Hepatocyte (in vitro differentiated cells): ENCODE data around the gene WDR62. TPM values are rescaled to one million over a fixed set of nuclear protein-coding genes. Genes with fewer than 3 reads are reported as not detected.
"Not testable (repeated sequence)": the region's sequence is repeated elsewhere in the genome, so short reads cannot be mapped to it uniquely, and the experiment has no call there.

Experiments
- DNase-seq: peaks from one replicate; pipeline ENCODE4 v3.0.0-alpha.2; 2016; ENCODE audit warnings: low spot score
- H2AFZ ChIP-seq: fragments of 200-600 bp; sonication (generic); 2 replicates; pipeline ENCODE4 v1.6.0; 2016; ENCODE audit warnings: antibody characterized with exemption, mild to moderate bottlenecking
- H3K27ac ChIP-seq: fragments of 200-600 bp; sonication (generic); 2 replicates; pipeline ENCODE4 v1.5.1; 2016; ENCODE audit warnings: mild to moderate bottlenecking
- H3K27me3 ChIP-seq: fragments of 200-600 bp; sonication (generic); 2 replicates; pipeline ENCODE4 v1.6.1; 2016
- H3K36me3 ChIP-seq: fragments of 200-600 bp; sonication (generic); replicated peaks from 2 replicates; pipeline ENCODE4 v1.5.1; 2016; ENCODE audit warnings: low read depth; ENCODE audit not compliant: insufficient read depth
- H3K4me1 ChIP-seq: fragments of 200-600 bp; sonication (generic); 2 replicates; pipeline ENCODE4 v1.5.1; 2016; ENCODE audit warnings: mild to moderate bottlenecking, moderate library complexity; ENCODE audit not compliant: insufficient read depth
- H3K4me2 ChIP-seq: fragments of 200-600 bp; sonication (generic); 2 replicates; pipeline ENCODE4 v1.6.0; 2016
- H3K4me3 ChIP-seq: fragments of 200-600 bp; sonication (generic); 2 replicates; pipeline ENCODE4 v1.5.1; 2016; ENCODE audit warnings: mild to moderate bottlenecking
- H3K79me2 ChIP-seq: fragments of 200-600 bp; sonication (generic); 2 replicates; pipeline ENCODE4 v1.6.0; 2017; ENCODE audit warnings: mild to moderate bottlenecking
- H3K9me2 ChIP-seq: fragments of 200-600 bp; sonication (generic); replicated peaks from 2 replicates; pipeline ENCODE4 v1.6.0; 2017; ENCODE audit warnings: mild to moderate bottlenecking; ENCODE audit not compliant: insufficient read depth
- H3K9me3 ChIP-seq: fragments of 200-600 bp; sonication (generic); 2 replicates; pipeline ENCODE4 v1.5.1; 2016; ENCODE audit warnings: low read depth, mild to moderate bottlenecking
- H4K20me1 ChIP-seq: fragments of 200-600 bp; sonication (generic); 2 replicates; pipeline ENCODE4 v1.6.0; 2016; ENCODE audit warnings: mild to moderate bottlenecking; ENCODE audit not compliant: insufficient read depth, poor library complexity, severe bottlenecking
- EZH2 ChIP-seq: fragments of 200-600 bp; sonication (generic); IDR thresholded peaks from 2 replicates; pipeline ENCODE4 v1.6.1; 2016; ENCODE audit warnings: antibody characterized with exemption, mild to moderate bottlenecking, borderline replicate concordance
- EZH2phosphoT487 ChIP-seq: fragments of 200-600 bp; sonication (generic); IDR thresholded peaks from one replicate; pipeline ENCODE4 v1.6.1; 2018; ENCODE audit warnings: antibody characterized with exemption, mild to moderate bottlenecking, low read depth, moderate library complexity; ENCODE audit not compliant: unreplicated experiment, severe bottlenecking
- WGBS: methylation state at CpG from one replicate; pipeline ENCODE4 v1.1.6; 2016; ENCODE audit warnings: low lambda C conversion rate; ENCODE audit errors: missing lambda C conversion rate; 5-methylcytosine and 5-hydroxymethylcytosine counted together
- polyA plus RNA-seq: library from polyadenylated mRNA; unstranded; fragments of >200 nt; fragmentation: Nextera tagmentation; extraction: Ambion mirVana; gene quantifications from 2 replicates; pipeline ENCODE4 v1.2.1, GENCODE V29; 2016
- total RNA-seq: library from RNA; depleted of rRNA; stranded (reverse); fragments of >200 nt; gene quantifications from 2 replicates; pipeline ENCODE4 v1.2.3, GENCODE V29; 2014
- TF ChIP-seq, protein P1 (sequence below): fragments of 200-600 bp; sonication (generic); IDR thresholded peaks from 2 replicates; pipeline ENCODE4 v1.5.1; 2016; ENCODE audit warnings: antibody characterized with exemption, mild to moderate bottlenecking; ENCODE audit not compliant: poor library complexity

Gene WDR62
- total and polyA plus RNA-seq, 2 experiments from 2014 or later, result 2.1 to 4.6 TPM

DNA sequence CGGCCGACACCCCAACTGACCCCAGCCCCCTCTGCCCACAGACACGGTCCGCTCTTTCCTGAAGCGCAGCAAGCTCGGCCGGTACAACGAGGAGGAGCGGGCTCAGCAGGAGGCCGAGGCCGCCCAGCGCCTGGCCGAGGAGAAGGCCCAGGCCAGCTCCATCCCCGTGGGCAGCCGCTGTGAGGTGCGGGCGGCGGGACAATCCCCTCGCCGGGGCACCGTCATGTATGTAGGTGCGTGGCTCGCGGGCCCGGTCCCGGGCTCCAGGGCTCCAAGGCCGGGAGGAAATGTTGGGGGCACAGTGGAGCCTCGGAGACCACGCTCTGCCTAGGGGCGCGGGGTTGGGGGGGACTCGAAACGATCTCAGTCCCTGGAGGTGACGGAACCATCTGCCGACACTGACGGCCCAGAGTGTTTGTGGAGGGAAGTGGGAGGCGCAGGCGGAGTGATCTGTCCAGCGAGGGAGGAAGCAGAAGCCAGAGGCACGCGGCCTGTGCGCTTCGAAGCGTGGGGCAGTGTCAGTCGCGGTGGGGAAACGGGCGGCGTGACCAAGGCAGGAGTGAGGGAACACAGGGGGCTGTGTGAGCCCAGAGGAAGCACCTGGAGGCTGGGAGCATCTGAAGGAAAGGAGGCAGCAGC, 66.9 kb downstream of the WDR62 start:
- Histone ChIP-seq H3K36me3 (no peaks in the 10 kb centered on the region), H3K4me1 (no peaks in the 10 kb centered on the region), H3K9me3 (no peaks in the 10 kb centered on the region), H3K79me2 (peaks cover 15% of the 10 kb centered on the region), H3K9me2 (no peaks in the 10 kb centered on the region), H3K27ac (no peak overlapping the region), H3K27me3 (no peaks in the 10 kb centered on the region), H3K4me3 (no peak overlapping the region), H4K20me1 (no peaks in the 10 kb centered on the region), H3K4me2 (no peak overlapping the region), H2AFZ (no peak overlapping the region)
- TF ChIP-seq, protein P1, sequence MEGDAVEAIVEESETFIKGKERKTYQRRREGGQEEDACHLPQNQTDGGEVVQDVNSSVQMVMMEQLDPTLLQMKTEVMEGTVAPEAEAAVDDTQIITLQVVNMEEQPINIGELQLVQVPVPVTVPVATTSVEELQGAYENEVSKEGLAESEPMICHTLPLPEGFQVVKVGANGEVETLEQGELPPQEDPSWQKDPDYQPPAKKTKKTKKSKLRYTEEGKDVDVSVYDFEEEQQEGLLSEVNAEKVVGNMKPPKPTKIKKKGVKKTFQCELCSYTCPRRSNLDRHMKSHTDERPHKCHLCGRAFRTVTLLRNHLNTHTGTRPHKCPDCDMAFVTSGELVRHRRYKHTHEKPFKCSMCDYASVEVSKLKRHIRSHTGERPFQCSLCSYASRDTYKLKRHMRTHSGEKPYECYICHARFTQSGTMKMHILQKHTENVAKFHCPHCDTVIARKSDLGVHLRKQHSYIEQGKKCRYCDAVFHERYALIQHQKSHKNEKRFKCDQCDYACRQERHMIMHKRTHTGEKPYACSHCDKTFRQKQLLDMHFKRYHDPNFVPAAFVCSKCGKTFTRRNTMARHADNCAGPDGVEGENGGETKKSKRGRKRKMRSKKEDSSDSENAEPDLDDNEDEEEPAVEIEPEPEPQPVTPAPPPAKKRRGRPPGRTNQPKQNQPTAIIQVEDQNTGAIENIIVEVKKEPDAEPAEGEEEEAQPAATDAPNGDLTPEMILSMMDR, result no peak
- TF ChIP-seq EZH2, result no peak
- 94% methylated on average over 46 of the region's 49 CpGs for WGBS
- DNase-seq, result no peak

DNA sequence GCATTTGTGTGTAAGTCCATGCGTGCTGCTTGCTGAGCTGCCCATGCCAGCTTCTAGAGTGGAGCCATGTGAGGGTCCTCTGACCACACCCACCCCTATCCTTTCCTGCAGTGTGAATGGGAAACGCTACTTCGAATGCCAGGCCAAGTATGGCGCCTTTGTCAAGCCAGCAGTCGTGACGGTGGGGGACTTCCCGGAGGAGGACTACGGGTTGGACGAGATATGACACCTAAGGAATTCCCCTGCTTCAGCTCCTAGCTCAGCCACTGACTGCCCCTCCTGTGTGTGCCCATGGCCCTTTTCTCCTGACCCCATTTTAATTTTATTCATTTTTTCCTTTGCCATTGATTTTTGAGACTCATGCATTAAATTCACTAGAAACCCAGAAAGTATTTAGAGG, 70.9 kb downstream of the WDR62 start:
- Histone ChIP-seq H2AFZ (no peak overlapping the region), H3K9me3 (no peaks in the 10 kb centered on the region), H4K20me1 (no peaks in the 10 kb centered on the region), H3K79me2 (no peaks in the 10 kb centered on the region), H3K27me3 (no peaks in the 10 kb centered on the region), H3K4me2 (no peak overlapping the region), H3K4me1 (peaks cover 7% of the 10 kb centered on the region), H3K4me3 (no peak overlapping the region), H3K9me2 (no peaks in the 10 kb centered on the region), H3K36me3 (no peaks in the 10 kb centered on the region), H3K27ac (no peak overlapping the region)
- TF ChIP-seq EZH2phosphoT487 (no peak), EZH2 (no peak)
- TF ChIP-seq, protein P1, result no peak
- 93% methylated on average over 9 of the region's 9 CpGs for WGBS
- no peak for DNase-seq

DNA sequence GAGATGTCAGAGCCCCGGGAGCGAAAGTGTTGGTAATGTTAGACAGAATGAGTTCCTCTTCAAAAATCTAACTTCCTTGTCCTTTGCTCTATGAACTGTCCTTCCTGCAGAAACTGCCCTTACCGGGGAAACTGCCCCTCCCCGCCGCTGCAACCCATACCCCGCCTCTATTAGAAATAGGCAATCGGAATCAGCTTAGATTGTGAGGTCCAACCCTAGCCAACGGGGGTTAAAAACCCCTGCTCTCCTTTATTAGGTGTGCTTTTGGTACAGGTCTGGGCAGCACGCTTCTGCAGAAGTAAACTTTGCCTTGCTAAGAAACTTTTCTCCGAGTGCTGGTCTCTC, 73.7 kb downstream of the WDR62 start:
- H3K79me2 ChIP-seq, result no peaks in the 10 kb centered on the region
- peaks cover 7% of the 10 kb centered on the region for H3K4me1 ChIP-seq
- TF ChIP-seq, protein P1, result no peak
- TF ChIP-seq EZH2phosphoT487 (no peak), EZH2 (no peak)
- no peaks in the 10 kb centered on the region for H3K36me3 ChIP-seq
- peak; percentile 44 for DNase-seq
- WGBS, result 2% methylated on average over 10 of the region's 10 CpGs
- H3K4me3 ChIP-seq, result peak overlapping the region; percentile 22
- H3K4me2 ChIP-seq, result peak overlapping the region; percentile 93
- H2AFZ ChIP-seq, result peak overlapping the region; percentile 47
- H3K27me3 ChIP-seq, result no peaks in the 10 kb centered on the region
- no peaks in the 10 kb centered on the region for H3K9me3 ChIP-seq
- peak overlapping the region; percentile 94 for H3K27ac ChIP-seq
- no peaks in the 10 kb centered on the region for H3K9me2 ChIP-seq
- no peaks in the 10 kb centered on the region for H4K20me1 ChIP-seq

DNA sequence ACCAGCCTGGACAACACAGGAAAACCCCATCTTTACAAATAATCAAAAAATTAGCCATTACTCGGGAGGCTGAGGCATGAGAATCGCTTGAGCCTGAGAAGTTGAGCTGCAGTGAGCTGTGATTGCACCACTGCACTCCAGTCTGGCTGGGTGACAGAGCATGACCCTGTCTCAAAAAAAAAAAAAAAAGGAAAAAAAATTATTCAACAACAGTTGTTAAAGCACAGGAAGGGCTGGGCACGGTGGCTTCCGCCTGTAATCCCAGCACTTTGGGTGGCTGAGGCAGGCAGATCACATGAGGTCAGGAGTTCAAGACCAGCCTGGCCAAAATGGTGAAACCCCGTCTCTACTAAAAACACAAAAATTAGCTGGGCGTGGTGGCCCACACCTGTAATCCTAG, 76.5 kb downstream of the WDR62 start:
- H3K4me3 ChIP-seq, H3K27ac ChIP-seq, H2AFZ ChIP-seq, H3K4me1 ChIP-seq, H3K79me2 ChIP-seq, H4K20me1 ChIP-seq, DNase-seq, H3K27me3 ChIP-seq, H3K9me2 ChIP-seq, H3K36me3 ChIP-seq, H3K9me3 ChIP-seq, H3K4me2 ChIP-seq: not testable (repeated sequence)
- 88% methylated on average over 6 of the region's 6 CpGs for WGBS

DNA sequence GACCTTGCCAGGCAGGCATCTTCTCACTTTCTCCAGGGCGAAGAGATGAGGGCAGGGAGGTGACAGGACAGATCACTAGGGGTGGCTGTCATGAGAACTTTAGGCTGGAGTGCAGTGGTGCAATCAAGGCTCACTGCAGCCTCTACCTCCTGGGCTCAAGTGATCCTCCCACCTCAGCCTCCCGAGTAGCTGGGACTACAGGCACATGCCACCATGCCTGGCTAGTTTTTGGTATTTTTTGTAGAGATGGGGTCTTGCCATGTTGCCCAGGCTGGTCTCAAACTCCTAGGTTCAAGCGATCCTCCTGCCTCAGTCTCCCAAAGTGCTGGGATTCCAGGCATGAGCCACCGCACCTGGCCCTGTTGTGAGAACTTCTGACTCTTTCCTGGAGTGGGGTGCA, 80.2 kb downstream of the WDR62 start:
- not testable (repeated sequence) for H3K4me1 ChIP-seq, H3K79me2 ChIP-seq, H2AFZ ChIP-seq, H3K27ac ChIP-seq, H4K20me1 ChIP-seq, H3K9me3 ChIP-seq, H3K27me3 ChIP-seq, H3K9me2 ChIP-seq, H3K4me3 ChIP-seq, H3K4me2 ChIP-seq, H3K36me3 ChIP-seq, DNase-seq
- WGBS, result 95% methylated on average over 4 of the region's 4 CpGs
